Measurements from ENCODE around the gene YIPF1.
"Not testable (repeated sequence)": the region's sequence is repeated elsewhere in the genome, so short reads cannot be mapped to it uniquely, and the experiment has no call there.

- TF ChIP-seq, protein P1, sequence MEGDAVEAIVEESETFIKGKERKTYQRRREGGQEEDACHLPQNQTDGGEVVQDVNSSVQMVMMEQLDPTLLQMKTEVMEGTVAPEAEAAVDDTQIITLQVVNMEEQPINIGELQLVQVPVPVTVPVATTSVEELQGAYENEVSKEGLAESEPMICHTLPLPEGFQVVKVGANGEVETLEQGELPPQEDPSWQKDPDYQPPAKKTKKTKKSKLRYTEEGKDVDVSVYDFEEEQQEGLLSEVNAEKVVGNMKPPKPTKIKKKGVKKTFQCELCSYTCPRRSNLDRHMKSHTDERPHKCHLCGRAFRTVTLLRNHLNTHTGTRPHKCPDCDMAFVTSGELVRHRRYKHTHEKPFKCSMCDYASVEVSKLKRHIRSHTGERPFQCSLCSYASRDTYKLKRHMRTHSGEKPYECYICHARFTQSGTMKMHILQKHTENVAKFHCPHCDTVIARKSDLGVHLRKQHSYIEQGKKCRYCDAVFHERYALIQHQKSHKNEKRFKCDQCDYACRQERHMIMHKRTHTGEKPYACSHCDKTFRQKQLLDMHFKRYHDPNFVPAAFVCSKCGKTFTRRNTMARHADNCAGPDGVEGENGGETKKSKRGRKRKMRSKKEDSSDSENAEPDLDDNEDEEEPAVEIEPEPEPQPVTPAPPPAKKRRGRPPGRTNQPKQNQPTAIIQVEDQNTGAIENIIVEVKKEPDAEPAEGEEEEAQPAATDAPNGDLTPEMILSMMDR (IDR thresholded peaks at IDR 0.05): not testable (repeated sequence)
- not testable (repeated sequence) for TF ChIP-seq POLR2A (IDR thresholded peaks at IDR 0.05)
These were observed 73.0 kb downstream of the YIPF1 start for GRCh38 chr1:53816584-53816983.
